Measurements from ENCODE around the gene RET. TPM values are rescaled to one million over a fixed set of nuclear protein-coding genes. Genes with fewer than 3 reads are reported as not detected.

Gene RET
- total and polyA plus RNA-seq, 7 donors = 1.8 to 6.5 (median 3.9) TPM; not detected in 2

- Histone ChIP-seq H3K36me3 (no peaks in the 10 kb centered on the region), H3K27me3 (no peaks in the 10 kb centered on the region), H3K4me1 (no peaks in the 10 kb centered on the region), H3K9me3 (no peaks in the 10 kb centered on the region), H3K27ac (no peak overlapping the region), H3K4me3 (no peak overlapping the region)
- DNase-seq = no peak
- intact Hi-C loops (cut with DNase I) = no loop called here
- WGBS, 2 donors = 87 to 92% methylated on average over 8 of the region's 8 CpGs
- TF ChIP-seq POLR2A (IDR thresholded peaks at IDR 0.05) = no peak
- no peak for TF ChIP-seq POLR2AphosphoS5 (IDR thresholded peaks at IDR 0.05)
- no peak for TF ChIP-seq EP300 (IDR thresholded peaks at IDR 0.05)
Observed at GRCh38 chr10:43061331-43061730, 15.5 kb upstream of the RET start.

GRCh38 chr10:43061760-43062159, 15.1 kb upstream of the RET start:
- Histone ChIP-seq H3K4me1 (no peaks in the 10 kb centered on the region), H3K27ac (no peak overlapping the region), H3K9me3 (no peaks in the 10 kb centered on the region), H3K27me3 (no peaks in the 10 kb centered on the region), H3K4me3 (no peak overlapping the region), H3K36me3 (no peaks in the 10 kb centered on the region)
- DNase-seq = no peak
- 85 to 90% methylated on average over 9 of the region's 9 CpGs for WGBS, 2 donors
- intact Hi-C loops (cut with DNase I) = no loop called here
- TF ChIP-seq POLR2AphosphoS5 (IDR thresholded peaks at IDR 0.05) (no peak), EP300 (IDR thresholded peaks at IDR 0.05) (no peak), CTCF (IDR thresholded peaks at IDR 0.05) (no peak), POLR2A (IDR thresholded peaks at IDR 0.05) (no peak)

GRCh38 chr10:43062402-43063160, 14.3 kb upstream of the RET start:
- DNase-seq = no peak
- H3K36me3 ChIP-seq = no peaks in the 10 kb centered on the region
- no peaks in the 10 kb centered on the region for H3K9me3 ChIP-seq
- H3K4me1 ChIP-seq = no peaks in the 10 kb centered on the region
- H3K27me3 ChIP-seq = no peaks in the 10 kb centered on the region
- H3K4me3 ChIP-seq = no peak overlapping the region
- 93% methylated on average over 18 of the region's 18 CpGs for WGBS, 2 donors
- TF ChIP-seq CTCF (IDR thresholded peaks at IDR 0.05) (no peak), POLR2AphosphoS5 (IDR thresholded peaks at IDR 0.05) (no peak), POLR2A (IDR thresholded peaks at IDR 0.05) (no peak), EP300 (IDR thresholded peaks at IDR 0.05) (no peak)
- no peak overlapping the region for H3K27ac ChIP-seq
- intact Hi-C loops (cut with DNase I) = no loop called here

GRCh38 chr10:43064331-43065075, 12.4 kb upstream of the RET start:
- H3K4me3 ChIP-seq = no peak overlapping the region
- no peaks in the 10 kb centered on the region for H3K9me3 ChIP-seq
- no peak for DNase-seq
- H3K27me3 ChIP-seq = no peaks in the 10 kb centered on the region
- TF ChIP-seq EP300 (IDR thresholded peaks at IDR 0.05) (no peak), CTCF (IDR thresholded peaks at IDR 0.05) (no peak)
- no peak overlapping the region for H3K27ac ChIP-seq
- intact Hi-C loops (cut with DNase I) = no loop called here
- H3K36me3 ChIP-seq = no peaks in the 10 kb centered on the region
- 73 to 78% methylated on average over 11 of the region's 11 CpGs for WGBS, 2 donors
- H3K4me1 ChIP-seq = peaks cover 0 to 17% (median 8%) of the 10 kb centered on the region in 4 donors

GRCh38 chr10:43065234-43065633, 11.6 kb upstream of the RET start:
- intact Hi-C loops (cut with DNase I) = no loop called here
- no peak for DNase-seq
- 69 to 85% methylated on average over 1 of the region's 1 CpG for WGBS, 2 donors
- Histone ChIP-seq H3K4me1 (peaks cover 0 to 18% (median 8%) of the 10 kb centered on the region in 4 donors), H3K4me3 (no peak overlapping the region), H3K27me3 (no peaks in the 10 kb centered on the region), H3K9me3 (no peaks in the 10 kb centered on the region), H3K36me3 (no peaks in the 10 kb centered on the region), H3K27ac (no peak overlapping the region)
- TF ChIP-seq CTCF (IDR thresholded peaks at IDR 0.05) (no peak), POLR2A (IDR thresholded peaks at IDR 0.05) (no peak), EP300 (IDR thresholded peaks at IDR 0.05) (no peak), POLR2AphosphoS5 (IDR thresholded peaks at IDR 0.05) (no peak)

All from sigmoid colon (tissue), 7 donors.